Osteocyte (in vitro differentiated cells): Measurements from ENCODE around the gene PRMT7. TPM values are rescaled to one million over a fixed set of nuclear protein-coding genes. Genes with fewer than 3 reads are reported as not detected.

ENCODE experiments used
- DNase-seq: peaks from one replicate; pipeline ENCODE4 v3.0.0; 2021; ENCODE audit warnings: mixed read lengths; ENCODE audit not compliant: unreplicated experiment; ENCODE audit errors: extremely low spot score
- H3K27ac Mint-ChIP-seq: one replicate; pipeline ENCODE4 v1.8.0; 2021; ENCODE audit warnings: mild to moderate bottlenecking, mixed read lengths; ENCODE audit not compliant: unreplicated experiment
- H3K27me3 Mint-ChIP-seq: one replicate; pipeline ENCODE4 v1.8.0; 2021; ENCODE audit warnings: mixed read lengths; ENCODE audit not compliant: unreplicated experiment
- H3K36me3 Mint-ChIP-seq: one replicate; pipeline ENCODE4 v1.8.0; 2021; ENCODE audit warnings: mixed read lengths; ENCODE audit not compliant: unreplicated experiment
- H3K4me1 Mint-ChIP-seq: one replicate; pipeline ENCODE4 v1.8.0; 2021; ENCODE audit warnings: mixed read lengths; ENCODE audit not compliant: unreplicated experiment
- H3K4me3 Mint-ChIP-seq: one replicate; pipeline ENCODE4 v1.8.0; 2021; ENCODE audit warnings: mild to moderate bottlenecking, moderate library complexity, mixed read lengths; ENCODE audit not compliant: unreplicated experiment
- H3K9me3 Mint-ChIP-seq: one replicate; pipeline ENCODE4 v1.8.0; 2021; ENCODE audit warnings: mixed read lengths; ENCODE audit not compliant: unreplicated experiment
- total RNA-seq: library from RNA; stranded (reverse); gene quantifications from 2 replicates; pipeline ENCODE4 v1.2.1, GENCODE V29; 2021
- TF ChIP-seq, protein P1 (sequence below): fragments of 200-600 bp; sonication (generic); IDR thresholded peaks from 2 replicates; pipeline ENCODE4 v1.5.0; 2021; ENCODE audit warnings: antibody characterized with exemption, mild to moderate bottlenecking, moderate library complexity

PRMT7 gene
- total RNA-seq, 1 donor from 2014 or later: 38.4 TPM

DNA sequence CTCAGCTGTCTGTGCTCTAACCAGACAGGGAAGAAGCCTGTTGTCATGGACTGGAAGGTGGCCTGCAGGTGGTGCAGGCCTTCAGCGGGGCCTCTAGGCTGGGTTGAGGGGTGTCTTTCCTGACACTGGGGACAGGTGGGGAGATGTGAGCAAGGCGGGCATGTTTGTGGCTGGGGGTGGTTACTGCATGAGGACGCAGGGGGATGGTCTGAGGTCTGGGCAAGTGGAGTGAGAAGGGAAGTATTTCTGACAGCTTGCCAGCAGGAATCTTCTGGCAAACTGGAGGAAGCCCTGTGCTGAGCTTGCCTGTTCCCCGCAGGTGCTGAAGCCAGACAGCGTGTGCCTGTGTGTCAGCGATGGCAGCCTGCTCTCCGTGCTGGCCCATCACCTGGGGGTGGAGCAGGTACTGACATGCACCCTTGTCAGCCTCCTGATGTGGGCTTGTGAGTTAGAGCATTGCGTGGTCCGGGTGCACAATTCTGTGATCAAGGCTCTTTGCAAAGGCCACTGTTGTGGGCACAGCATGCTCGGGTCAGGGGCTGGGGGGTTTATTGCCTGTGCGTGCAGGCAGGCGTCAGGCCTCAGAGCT is 36.2 kb downstream of the PRMT7 start:
- Mint-ChIP-seq H3K36me3 (peaks cover 30% of the 10 kb centered on the region), H3K9me3 (no peaks in the 10 kb centered on the region), H3K4me3 (no peak overlapping the region), H3K27ac (no peak overlapping the region), H3K4me1 (no peaks in the 10 kb centered on the region), H3K27me3 (no peaks in the 10 kb centered on the region)
- TF ChIP-seq, protein P1, sequence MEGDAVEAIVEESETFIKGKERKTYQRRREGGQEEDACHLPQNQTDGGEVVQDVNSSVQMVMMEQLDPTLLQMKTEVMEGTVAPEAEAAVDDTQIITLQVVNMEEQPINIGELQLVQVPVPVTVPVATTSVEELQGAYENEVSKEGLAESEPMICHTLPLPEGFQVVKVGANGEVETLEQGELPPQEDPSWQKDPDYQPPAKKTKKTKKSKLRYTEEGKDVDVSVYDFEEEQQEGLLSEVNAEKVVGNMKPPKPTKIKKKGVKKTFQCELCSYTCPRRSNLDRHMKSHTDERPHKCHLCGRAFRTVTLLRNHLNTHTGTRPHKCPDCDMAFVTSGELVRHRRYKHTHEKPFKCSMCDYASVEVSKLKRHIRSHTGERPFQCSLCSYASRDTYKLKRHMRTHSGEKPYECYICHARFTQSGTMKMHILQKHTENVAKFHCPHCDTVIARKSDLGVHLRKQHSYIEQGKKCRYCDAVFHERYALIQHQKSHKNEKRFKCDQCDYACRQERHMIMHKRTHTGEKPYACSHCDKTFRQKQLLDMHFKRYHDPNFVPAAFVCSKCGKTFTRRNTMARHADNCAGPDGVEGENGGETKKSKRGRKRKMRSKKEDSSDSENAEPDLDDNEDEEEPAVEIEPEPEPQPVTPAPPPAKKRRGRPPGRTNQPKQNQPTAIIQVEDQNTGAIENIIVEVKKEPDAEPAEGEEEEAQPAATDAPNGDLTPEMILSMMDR: no peak
- no peak for DNase-seq

DNA sequence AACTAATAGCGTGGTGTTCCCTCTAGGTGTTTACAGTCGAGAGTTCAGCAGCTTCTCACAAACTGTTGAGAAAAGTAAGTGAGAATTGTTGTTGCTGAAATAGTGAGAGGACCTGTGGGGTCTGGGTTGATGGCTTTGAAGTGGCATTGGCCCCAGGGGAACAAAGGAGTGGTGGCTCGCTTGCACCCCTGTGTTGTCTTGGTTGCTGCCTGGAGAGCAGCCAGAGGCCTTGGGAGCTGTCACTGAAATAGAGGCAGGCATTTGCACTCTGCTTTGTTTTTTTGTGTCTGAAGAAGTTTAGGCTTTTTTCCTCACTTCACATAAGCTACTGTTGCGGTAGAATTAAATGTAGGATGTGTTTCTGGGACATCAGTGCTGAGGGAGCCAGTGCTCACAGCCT is 36.8 kb downstream of the PRMT7 start:
- H3K4me3 Mint-ChIP-seq: no peak overlapping the region
- no peaks in the 10 kb centered on the region for H3K27me3 Mint-ChIP-seq
- TF ChIP-seq, protein P1: no peak
- H3K27ac Mint-ChIP-seq: no peak overlapping the region
- DNase-seq: no peak
- no peaks in the 10 kb centered on the region for H3K4me1 Mint-ChIP-seq
- H3K36me3 Mint-ChIP-seq: peaks cover 30% of the 10 kb centered on the region
- no peaks in the 10 kb centered on the region for H3K9me3 Mint-ChIP-seq

DNA sequence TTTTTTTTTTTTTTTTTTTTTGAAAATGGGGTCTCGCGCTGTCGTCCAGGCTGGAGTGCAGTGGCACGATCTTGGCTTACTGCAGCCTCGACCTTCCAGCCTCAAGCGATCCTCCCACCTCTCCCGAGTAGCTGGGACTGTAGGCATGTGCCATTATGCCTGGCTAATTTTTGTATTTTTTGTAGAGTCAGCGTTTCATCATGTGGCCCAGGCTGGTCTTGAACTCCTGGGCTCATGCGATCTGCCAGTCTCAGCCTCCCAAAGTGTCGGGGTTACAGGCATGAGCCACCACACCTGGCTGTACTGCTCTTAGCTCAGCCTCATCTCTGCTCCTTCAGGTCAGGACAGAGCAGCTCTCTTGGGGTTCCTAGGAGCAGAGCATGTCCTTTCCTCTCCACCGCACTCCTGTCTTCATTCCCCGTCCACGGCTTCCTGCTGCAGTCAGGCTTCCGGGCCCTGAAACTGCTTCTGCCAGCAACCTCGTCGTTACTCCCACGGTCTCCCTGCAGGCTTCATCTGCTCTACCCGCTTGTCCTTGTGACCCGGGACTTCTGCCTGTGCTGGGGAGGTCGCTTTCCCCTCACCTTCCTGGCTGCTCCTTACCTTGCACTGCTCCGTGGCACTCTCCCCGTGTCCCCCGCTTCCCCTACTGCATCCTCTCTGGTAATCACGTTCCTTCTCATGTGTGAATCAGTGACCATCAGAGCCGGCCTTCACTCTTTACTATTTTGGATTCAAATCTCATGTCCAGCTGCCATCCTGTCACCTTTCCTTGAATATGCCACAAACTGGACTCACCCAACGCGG is 38.0 kb downstream of the PRMT7 start:
- TF ChIP-seq, protein P1: no peak
- H3K27ac Mint-ChIP-seq: no peak overlapping the region
- no peak for DNase-seq
- peaks cover 27% of the 10 kb centered on the region for H3K36me3 Mint-ChIP-seq
- no peaks in the 10 kb centered on the region for H3K4me1 Mint-ChIP-seq
- H3K27me3 Mint-ChIP-seq: no peaks in the 10 kb centered on the region
- H3K9me3 Mint-ChIP-seq: no peaks in the 10 kb centered on the region
- H3K4me3 Mint-ChIP-seq: no peak overlapping the region

DNA sequence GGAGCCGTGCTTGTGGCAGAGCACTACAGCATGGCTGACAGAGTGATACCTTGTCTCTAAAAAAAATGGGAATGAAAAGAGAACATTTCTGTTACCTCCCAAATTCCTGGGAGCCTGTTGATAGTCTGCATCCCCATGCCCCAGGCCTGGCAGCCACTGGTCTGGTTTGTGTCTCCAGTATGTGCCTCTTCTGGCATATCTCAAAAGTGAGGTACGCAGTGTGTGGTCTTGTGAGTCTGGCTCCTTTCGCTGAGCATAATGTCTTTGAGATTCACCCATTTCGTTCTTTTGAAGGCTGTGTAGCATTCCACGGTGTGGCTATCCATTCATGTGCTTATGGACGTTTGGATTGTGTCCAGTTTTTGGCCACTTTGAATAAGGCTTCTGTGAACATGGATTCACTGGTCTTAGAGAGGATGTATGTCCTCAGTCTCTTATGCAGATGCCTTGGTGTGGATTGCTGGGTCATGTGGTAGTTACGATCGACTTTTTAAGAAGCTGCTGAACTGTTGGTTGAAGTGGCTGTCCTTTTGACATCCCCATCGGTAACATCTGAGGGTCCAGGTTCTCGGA is 39.1 kb downstream of the PRMT7 start:
- H3K4me3 Mint-ChIP-seq: no peak overlapping the region
- TF ChIP-seq, protein P1: no peak
- no peaks in the 10 kb centered on the region for H3K4me1 Mint-ChIP-seq
- no peaks in the 10 kb centered on the region for H3K9me3 Mint-ChIP-seq
- H3K36me3 Mint-ChIP-seq: peaks cover 28% of the 10 kb centered on the region
- DNase-seq: no peak
- H3K27me3 Mint-ChIP-seq: no peaks in the 10 kb centered on the region
- no peak overlapping the region for H3K27ac Mint-ChIP-seq

DNA sequence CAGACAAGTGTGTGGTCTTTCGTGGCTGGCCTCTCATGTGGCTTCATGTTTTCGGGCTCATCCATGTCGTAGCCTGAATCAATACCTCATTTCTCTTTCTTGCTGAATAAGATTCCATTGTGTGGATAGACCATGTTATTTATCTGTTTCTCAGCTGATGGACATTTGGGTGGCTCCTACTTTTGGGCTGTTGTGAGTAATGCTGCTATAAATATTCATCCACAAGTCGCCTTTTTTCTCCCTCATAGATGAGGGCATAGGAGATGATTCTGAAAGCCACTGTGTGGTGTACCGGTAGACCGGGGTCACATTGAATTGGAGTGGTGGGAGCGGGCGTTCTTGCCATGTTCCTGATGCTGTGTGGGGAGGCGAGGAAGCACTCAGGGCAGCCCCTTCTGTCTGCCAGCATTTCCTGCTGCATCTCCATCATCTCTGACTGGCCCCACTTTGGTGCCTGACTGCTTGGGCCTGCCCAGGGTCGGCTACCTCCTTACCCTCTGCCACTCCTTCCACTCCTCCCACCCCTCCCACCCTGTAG is 40.1 kb downstream of the PRMT7 start:
- Mint-ChIP-seq H3K4me3 (no peak overlapping the region), H3K27ac (no peak overlapping the region), H3K27me3 (no peaks in the 10 kb centered on the region), H3K4me1 (no peaks in the 10 kb centered on the region), H3K36me3 (peaks cover 31% of the 10 kb centered on the region), H3K9me3 (no peaks in the 10 kb centered on the region)
- TF ChIP-seq, protein P1: no peak
- no peak for DNase-seq
